Measurements from ENCODE around the gene PBX4. TPM values are rescaled to one million over a fixed set of nuclear protein-coding genes. Genes with fewer than 3 reads are reported as not detected.

Gene PBX4
- total and polyA plus RNA-seq, 10 of the 15 experiments (the other 5 are each of a cell fraction or from before 2014, with no cell fraction given): 0.18 to 17.3 (median 4.2) TPM

DNA sequence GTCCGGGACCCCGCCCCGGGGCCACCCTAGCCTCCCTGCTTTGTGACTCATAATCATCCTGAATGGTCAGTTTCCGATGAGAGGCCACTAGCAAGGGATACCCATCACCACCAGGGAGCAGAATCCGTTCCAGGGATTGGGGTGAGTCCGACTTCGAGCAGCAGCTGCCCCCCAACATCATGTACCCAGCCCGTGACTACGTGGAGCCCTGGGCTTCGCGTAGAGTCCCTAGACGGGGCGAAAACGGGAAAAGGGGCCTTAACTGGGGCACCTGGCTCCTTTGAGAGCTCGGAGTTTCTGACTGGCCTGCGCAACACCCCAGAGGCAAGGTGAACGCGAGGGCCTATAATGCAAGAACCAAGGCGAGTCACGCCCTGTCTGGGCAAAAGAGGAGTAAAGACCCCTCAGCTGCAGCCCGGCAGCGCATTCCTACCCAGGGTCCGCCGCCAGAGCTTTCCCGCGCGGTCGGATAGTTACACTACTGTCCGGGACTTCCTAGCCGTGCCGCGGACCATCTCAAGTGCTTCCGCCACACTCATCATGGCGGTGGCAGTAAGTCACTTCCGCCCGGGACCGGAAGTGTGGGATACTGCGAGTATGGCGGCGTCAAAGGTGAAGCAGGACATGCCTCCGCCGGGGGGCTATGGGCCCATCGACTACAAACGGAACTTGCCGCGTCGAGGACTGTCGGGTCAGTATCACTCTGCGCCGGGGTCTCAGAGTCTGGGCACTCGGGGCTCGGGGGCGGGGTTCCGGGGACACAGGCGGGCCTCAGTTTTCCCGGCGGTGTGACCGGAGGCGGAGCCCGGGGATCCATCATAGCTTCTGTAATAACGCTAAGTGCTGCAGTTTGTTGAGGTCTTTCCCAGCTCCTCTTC is 102.6 kb downstream of the PBX4 start, which contains the start of gene NDUFA13 (continued):
- TF ChIP-seq, protein P1, sequence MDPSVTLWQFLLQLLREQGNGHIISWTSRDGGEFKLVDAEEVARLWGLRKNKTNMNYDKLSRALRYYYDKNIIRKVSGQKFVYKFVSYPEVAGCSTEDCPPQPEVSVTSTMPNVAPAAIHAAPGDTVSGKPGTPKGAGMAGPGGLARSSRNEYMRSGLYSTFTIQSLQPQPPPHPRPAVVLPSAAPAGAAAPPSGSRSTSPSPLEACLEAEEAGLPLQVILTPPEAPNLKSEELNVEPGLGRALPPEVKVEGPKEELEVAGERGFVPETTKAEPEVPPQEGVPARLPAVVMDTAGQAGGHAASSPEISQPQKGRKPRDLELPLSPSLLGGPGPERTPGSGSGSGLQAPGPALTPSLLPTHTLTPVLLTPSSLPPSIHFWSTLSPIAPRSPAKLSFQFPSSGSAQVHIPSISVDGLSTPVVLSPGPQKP (IDR thresholded peaks at IDR 0.05; ENCODE audit: low read depth, low read length): peak; percentile 97
- TF ChIP-seq, protein P2, sequence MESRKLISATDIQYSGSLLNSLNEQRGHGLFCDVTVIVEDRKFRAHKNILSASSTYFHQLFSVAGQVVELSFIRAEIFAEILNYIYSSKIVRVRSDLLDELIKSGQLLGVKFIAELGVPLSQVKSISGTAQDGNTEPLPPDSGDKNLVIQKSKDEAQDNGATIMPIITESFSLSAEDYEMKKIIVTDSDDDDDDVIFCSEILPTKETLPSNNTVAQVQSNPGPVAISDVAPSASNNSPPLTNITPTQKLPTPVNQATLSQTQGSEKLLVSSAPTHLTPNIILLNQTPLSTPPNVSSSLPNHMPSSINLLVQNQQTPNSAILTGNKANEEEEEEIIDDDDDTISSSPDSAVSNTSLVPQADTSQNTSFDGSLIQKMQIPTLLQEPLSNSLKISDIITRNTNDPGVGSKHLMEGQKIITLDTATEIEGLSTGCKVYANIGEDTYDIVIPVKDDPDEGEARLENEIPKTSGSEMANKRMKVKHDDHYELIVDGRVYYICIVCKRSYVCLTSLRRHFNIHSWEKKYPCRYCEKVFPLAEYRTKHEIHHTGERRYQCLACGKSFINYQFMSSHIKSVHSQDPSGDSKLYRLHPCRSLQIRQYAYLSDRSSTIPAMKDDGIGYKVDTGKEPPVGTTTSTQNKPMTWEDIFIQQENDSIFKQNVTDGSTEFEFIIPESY (IDR thresholded peaks at IDR 0.05): no peak
- TF ChIP-seq ASH2L (IDR thresholded peaks at IDR 0.05; ENCODE audit: borderline replicate concordance, low read depth) (no peak), TCF3 (IDR thresholded peaks at IDR 0.05; ENCODE audit: borderline replicate concordance, insufficient read depth, low read depth, low read length) (no peak), NFYA (IDR thresholded peaks at IDR 0.05; ENCODE audit: borderline replicate concordance, low read depth, low read length) (no peak), NFIC (IDR thresholded peaks at IDR 0.05; ENCODE audit: low read depth, low read length) (no peak), NR2C2 (IDR thresholded peaks at IDR 0.05; ENCODE audit: borderline replicate concordance, control insufficient read depth, insufficient read length, low read depth) (no peak), RB1 (IDR thresholded peaks at IDR 0.05; ENCODE audit: borderline replicate concordance) (peak; percentile 95; the same call in 1 of the 2 replicates), NR2C1 (IDR thresholded peaks at IDR 0.05) (peak; percentile 92), TCF7 (IDR thresholded peaks at IDR 0.05; ENCODE audit: borderline replicate concordance) (no peak), EGR1 (IDR thresholded peaks at IDR 0.05; ENCODE audit: borderline replicate concordance in 1 of 2, low read depth in 2 of 2, low read length in 2 of 2) (peak in 1 of 2 experiments; percentile 58; a peak in 2 of 3 replicates), SUPT20H (IDR thresholded peaks at IDR 0.05; ENCODE audit: borderline replicate concordance, control insufficient read depth, low read depth, low read length) (no peak), TBL1XR1 (IDR thresholded peaks at IDR 0.05; ENCODE audit: low read depth, low read length) (no peak), RELA (IDR thresholded peaks at IDR 0.05; ENCODE audit: borderline replicate concordance, partially characterized antibody) (peak; percentile 87), MYC (IDR thresholded peaks at IDR 0.05; ENCODE audit: insufficient read depth, insufficient read length, insufficient replicate concordance, low read length, severe bottlenecking) (peak; percentile 41)
- TF ChIP-seq, protein P3, sequence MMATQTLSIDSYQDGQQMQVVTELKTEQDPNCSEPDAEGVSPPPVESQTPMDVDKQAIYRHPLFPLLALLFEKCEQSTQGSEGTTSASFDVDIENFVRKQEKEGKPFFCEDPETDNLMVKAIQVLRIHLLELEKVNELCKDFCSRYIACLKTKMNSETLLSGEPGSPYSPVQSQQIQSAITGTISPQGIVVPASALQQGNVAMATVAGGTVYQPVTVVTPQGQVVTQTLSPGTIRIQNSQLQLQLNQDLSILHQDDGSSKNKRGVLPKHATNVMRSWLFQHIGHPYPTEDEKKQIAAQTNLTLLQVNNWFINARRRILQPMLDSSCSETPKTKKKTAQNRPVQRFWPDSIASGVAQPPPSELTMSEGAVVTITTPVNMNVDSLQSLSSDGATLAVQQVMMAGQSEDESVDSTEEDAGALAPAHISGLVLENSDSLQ (IDR thresholded peaks at IDR 0.05): peak; percentile 73
- TF ChIP-seq, protein P4, sequence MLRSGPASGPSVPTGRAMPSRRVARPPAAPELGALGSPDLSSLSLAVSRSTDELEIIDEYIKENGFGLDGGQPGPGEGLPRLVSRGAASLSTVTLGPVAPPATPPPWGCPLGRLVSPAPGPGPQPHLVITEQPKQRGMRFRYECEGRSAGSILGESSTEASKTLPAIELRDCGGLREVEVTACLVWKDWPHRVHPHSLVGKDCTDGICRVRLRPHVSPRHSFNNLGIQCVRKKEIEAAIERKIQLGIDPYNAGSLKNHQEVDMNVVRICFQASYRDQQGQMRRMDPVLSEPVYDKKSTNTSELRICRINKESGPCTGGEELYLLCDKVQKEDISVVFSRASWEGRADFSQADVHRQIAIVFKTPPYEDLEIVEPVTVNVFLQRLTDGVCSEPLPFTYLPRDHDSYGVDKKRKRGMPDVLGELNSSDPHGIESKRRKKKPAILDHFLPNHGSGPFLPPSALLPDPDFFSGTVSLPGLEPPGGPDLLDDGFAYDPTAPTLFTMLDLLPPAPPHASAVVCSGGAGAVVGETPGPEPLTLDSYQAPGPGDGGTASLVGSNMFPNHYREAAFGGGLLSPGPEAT (IDR thresholded peaks at IDR 0.05; ENCODE audit: low read depth): peak; percentile 35; the same call in 1 of the 2 replicates
- TF ChIP-seq, protein P5, sequence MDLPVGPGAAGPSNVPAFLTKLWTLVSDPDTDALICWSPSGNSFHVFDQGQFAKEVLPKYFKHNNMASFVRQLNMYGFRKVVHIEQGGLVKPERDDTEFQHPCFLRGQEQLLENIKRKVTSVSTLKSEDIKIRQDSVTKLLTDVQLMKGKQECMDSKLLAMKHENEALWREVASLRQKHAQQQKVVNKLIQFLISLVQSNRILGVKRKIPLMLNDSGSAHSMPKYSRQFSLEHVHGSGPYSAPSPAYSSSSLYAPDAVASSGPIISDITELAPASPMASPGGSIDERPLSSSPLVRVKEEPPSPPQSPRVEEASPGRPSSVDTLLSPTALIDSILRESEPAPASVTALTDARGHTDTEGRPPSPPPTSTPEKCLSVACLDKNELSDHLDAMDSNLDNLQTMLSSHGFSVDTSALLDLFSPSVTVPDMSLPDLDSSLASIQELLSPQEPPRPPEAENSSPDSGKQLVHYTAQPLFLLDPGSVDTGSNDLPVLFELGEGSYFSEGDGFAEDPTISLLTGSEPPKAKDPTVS (IDR thresholded peaks at IDR 0.05; ENCODE audit: low read depth, low read length): no peak
- TF ChIP-seq, protein P6, sequence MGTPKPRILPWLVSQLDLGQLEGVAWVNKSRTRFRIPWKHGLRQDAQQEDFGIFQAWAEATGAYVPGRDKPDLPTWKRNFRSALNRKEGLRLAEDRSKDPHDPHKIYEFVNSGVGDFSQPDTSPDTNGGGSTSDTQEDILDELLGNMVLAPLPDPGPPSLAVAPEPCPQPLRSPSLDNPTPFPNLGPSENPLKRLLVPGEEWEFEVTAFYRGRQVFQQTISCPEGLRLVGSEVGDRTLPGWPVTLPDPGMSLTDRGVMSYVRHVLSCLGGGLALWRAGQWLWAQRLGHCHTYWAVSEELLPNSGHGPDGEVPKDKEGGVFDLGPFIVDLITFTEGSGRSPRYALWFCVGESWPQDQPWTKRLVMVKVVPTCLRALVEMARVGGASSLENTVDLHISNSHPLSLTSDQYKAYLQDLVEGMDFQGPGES (IDR thresholded peaks at IDR 0.05): no peak
